Activated naive CD4-positive, alpha-beta T cell treated with anti-CD3 and anti-CD28 coated beads, Interleukin-2, amount 50 U/mL, for 72 hours (primary cell): ENCODE measurements around the gene MBNL2. TPM values are rescaled to one million over a fixed set of nuclear protein-coding genes. Genes with fewer than 3 reads are reported as not detected.

Experiments used
- ATAC-seq, 2 donors: fragments of 150-1000 bp; cut with Tn5 transposase; 2 replicates each; pipeline ENCODE4 v1.10.0; 2021; ENCODE audit warnings: mild to moderate bottlenecking in 2 of 2, moderate library complexity in 2 of 2
- DNase-seq, 2 donors: peaks; one replicate each; pipeline ENCODE4 v3.0.0; 2021 to 2022; ENCODE audit warnings: low spot score in 2 of 2
- H3K27ac Mint-ChIP-seq, 2 donors: one replicate each; pipeline ENCODE4 v1.8.0; 2022; ENCODE audit warnings: mild to moderate bottlenecking in 2 of 2, mixed read lengths in 2 of 2
- H3K36me3 Mint-ChIP-seq, 2 donors: one replicate each; pipeline ENCODE4 v1.8.0; 2022; ENCODE audit warnings: mixed read lengths in 2 of 2
- H3K9me3 Mint-ChIP-seq, 2 donors: one replicate each; pipeline ENCODE4 v1.8.0; 2022; ENCODE audit warnings: mixed read lengths in 2 of 2
- total RNA-seq, 2 donors: library from RNA; stranded (reverse); gene quantifications; one replicate each; pipeline ENCODE4 v1.2.3, GENCODE V29; 2022

The MBNL2 gene
- total RNA-seq, 2 donors from 2014 or later: 15.2 to 22.7 TPM

DNA sequence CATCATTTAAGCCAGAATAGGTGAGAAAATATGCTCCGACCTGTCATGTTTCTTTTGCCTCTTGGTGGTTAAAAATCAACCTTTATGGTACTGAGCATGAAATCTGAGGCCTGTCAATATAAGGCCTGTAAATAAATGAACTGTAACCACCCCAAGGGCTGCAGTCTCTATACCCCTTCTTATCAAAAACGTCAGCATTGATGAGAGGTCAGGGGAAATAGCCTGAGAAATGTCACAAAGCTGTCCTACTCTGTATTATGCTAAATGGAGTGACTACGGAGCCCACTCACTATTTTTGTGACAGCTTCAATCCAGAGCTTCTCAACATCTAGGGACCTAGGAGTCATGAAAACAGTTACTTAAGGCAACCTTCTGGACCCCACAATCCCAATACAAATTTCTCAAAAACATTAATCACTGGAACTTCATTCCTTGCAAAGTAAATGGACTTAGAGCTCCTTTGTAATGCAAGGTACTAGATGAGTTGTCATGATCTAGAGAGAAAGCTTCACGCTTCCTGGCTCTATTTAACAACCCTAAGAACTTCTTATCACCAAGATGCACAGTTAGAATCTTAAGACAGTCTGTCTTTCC is 209.1 kb downstream of the MBNL2 start:
- DNase-seq (no peak), ATAC-seq (no peak)
- Mint-ChIP-seq H3K9me3 (no peaks in the 10 kb centered on the region), H3K27ac (no peak overlapping the region), H3K36me3 (peaks cover 0 to 12% of the 10 kb centered on the region in 2 donors)

DNA sequence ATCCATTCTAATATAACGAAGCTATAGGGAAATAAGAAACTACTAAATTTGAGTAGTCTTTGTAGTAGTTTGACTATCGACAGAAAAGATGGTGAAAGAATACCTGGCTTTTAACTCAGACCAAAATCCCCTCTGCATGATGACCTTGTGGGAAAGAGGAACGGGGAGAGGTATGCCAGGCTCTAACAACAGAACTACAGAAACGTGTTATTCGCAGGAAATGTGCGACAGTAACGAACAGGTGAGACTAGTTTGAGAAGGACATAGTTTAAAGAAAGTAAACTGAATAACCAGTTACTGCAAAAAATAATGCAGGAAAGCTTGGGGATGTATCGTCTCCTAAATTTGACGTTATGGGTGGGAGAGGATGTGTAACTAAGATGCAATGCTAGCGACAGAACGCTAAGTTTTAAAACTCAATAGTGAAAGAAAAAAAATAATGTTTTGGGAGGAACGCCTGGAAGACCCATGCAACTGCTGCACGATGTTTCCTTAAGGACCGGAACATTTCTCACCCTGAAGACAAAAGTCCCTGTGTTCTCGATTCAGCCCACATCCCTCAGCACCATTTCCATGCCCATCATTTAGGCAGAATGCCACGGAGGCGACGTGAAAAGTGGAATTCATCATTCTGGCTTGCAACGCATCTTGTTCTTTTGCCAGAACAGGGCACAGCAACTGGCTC is 210.2 kb downstream of the MBNL2 start:
- ATAC-seq (no peak), DNase-seq (no peak)
- no peaks in the 10 kb centered on the region for H3K9me3 Mint-ChIP-seq
- peak overlapping the region; percentile 92 to 100 for H3K27ac Mint-ChIP-seq
- peaks cover 0 to 12% of the 10 kb centered on the region in 2 donors for H3K36me3 Mint-ChIP-seq

DNA sequence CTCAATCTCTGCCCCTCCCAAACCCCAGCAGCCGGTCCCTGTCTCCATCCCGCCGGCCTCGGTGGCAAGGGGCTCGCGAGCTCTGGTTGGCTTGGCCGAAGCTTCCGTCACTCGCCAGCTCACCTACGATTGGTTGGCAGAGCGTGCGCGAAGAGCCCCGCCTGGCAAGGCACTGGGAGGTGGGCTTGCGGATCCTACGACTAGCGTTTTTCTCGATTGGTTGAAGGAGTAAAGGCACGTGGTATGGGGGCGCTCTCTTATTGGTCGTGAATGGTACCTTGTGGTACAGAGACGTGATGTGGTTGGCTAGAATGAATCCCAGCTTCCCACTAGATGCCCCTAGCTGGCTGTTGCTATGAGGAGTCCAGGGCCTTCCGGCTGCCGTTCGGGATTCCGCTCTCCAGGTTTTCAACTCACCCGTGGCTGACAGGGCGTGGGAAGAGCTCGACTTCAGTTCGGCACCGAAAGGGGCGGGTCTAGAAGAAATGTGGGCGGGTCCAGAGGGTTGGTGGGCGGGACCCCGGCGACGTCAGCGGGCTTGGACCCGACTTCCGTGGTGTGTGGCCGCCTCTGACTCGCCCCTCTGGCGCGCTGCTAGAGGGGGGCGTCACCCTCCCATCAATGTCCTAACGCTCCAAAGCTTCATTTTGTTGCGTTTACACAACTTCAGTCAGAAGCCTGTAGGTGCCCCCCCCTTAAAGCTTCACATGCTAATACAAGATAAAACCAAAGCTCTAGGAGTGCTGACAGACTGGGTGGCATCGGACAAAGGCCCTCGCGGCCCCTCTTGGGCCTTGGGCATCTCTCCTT is 211.0 kb downstream of the MBNL2 start:
- Mint-ChIP-seq H3K36me3 (peaks cover 0 to 12% of the 10 kb centered on the region in 2 donors), H3K9me3 (no peaks in the 10 kb centered on the region), H3K27ac (peak overlapping the region; percentile 92 to 100)
- DNase-seq (peak; percentile 98), ATAC-seq (peak; percentile 85 to 87)

DNA sequence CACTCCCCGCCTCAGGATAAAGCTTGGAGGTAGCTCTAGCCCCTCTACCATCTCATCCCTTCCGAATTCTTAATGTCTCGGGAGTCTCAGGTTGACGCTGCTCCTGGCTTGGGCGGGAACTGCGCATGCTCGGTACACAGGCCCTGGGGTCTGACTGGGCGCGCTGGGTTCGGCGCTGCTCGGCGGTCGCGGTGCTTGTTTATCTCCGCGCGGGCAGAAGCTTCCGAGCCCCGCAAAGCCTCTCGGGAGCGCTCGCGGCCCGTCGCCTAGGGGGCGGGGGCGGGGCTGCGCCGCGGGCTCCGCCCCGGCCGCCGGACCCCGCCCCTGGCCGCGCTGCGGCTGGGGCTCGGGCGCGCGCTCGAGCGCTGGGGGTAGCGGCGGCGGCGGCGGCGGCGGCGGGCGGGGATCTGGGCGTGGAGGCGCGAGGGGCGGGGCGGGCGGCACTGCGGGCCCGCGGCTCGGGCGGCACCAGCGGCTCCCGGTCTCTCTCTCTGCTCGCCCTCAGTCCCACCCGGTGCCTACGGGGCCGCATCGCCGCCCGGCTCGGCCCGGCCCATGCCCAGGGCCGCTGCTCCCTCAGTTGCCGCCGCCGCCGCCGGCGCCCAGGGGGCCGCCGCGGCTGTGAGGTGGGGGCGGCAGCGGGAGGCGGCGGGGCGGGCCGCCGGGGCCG is 211.7 kb downstream of the MBNL2 start, which contains the start of gene RAP2A:
Gene RAP2A, plus strand, starts transcription at position 443 of the 670 bp plus-strand sequence. CDS start 302 bp downstream, outside the sequence.
- peaks cover 0 to 12% of the 10 kb centered on the region in 2 donors for H3K36me3 Mint-ChIP-seq
- H3K9me3 Mint-ChIP-seq: no peaks in the 10 kb centered on the region
- DNase-seq (peak; percentile 81 to 89), ATAC-seq (peak; percentile 54 to 69)
- peak within 1 kb of the TSS; percentile 92 to 100 for H3K27ac Mint-ChIP-seq

DNA sequence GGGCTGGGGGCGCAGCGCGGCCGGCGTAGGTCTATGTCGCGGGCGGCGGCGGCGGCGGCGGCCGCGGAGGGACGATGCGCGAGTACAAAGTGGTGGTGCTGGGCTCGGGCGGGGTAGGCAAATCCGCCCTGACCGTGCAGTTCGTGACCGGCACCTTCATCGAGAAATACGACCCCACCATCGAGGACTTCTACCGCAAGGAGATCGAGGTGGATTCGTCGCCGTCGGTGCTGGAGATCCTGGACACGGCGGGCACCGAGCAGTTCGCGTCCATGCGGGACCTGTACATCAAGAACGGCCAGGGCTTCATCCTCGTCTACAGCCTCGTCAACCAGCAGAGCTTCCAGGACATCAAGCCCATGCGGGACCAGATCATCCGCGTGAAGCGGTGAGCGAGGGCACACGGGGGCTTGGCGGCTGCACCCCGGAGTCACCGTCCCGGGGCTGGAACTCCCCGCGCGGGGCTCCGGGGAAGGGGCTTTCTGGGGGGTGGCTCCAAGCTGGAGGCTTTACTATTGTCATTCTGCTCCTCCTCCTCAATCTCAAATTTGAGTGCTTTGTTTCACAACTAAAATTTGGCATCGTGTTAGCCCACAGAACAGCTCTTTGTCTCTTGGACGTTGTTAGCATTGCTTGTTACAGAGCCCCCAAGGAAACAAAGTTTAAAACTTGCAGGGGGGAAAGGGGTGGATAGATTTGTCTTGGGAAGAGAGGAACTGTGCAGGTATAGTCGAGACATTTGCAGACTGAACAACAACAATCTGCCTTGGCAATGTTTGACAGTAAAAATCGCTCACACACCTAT is 212.5 kb downstream of the MBNL2 start:
- no peaks in the 10 kb centered on the region for H3K9me3 Mint-ChIP-seq
- ATAC-seq (no peak), DNase-seq (peak; percentile 42 to 58)
- peak overlapping the region; percentile 61 to 92 for H3K27ac Mint-ChIP-seq
- peaks cover 0 to 12% of the 10 kb centered on the region in 2 donors for H3K36me3 Mint-ChIP-seq

DNA sequence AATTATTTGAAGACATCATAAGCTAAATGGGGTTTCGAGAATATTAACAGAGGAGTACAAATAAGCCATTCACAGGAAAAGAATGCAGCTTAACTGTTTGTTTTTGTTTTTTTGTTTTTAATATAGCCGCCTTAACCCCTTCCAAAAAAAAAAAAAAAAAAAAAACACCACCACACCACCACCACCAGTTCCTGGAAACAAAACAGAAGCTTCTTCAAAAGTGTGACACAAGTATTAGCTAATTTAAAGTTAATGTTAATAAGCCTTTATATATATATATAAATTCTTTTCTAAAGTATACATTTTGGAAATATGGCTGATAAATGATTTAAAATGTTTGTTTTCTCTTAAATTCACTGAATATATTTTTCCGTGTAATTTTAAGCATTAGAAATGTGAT is 213.2 kb downstream of the MBNL2 start:
- no peak for ATAC-seq
- no peak for DNase-seq
- H3K9me3 Mint-ChIP-seq: no peaks in the 10 kb centered on the region
- H3K27ac Mint-ChIP-seq: peak overlapping the region; percentile 61 to 92
- peaks cover 0 to 12% of the 10 kb centered on the region in 2 donors for H3K36me3 Mint-ChIP-seq

DNA sequence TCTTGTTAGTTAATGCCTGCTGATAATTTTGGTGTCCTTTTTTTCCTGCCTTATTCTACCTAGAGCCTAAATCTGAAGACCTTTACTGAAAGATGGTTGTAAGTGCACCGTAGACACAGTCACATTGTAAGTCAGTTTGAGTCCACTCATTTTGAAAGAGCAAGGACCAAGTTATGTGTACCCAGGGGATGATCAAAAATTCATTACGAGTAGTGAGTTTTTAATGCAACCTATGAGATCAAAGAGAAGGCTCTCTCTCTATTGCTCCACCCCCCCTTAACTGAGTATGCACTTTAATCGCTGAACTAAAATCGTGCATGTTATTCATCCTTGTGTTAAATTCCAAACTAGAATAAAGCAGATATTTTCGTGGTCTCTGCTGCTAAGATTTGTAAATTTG is 213.7 kb downstream of the MBNL2 start:
- Mint-ChIP-seq H3K9me3 (no peaks in the 10 kb centered on the region), H3K36me3 (peaks cover 0 to 12% of the 10 kb centered on the region in 2 donors), H3K27ac (peak overlapping the region in 1 of 2 donors; percentile 18)
- DNase-seq (no peak), ATAC-seq (no peak)

DNA sequence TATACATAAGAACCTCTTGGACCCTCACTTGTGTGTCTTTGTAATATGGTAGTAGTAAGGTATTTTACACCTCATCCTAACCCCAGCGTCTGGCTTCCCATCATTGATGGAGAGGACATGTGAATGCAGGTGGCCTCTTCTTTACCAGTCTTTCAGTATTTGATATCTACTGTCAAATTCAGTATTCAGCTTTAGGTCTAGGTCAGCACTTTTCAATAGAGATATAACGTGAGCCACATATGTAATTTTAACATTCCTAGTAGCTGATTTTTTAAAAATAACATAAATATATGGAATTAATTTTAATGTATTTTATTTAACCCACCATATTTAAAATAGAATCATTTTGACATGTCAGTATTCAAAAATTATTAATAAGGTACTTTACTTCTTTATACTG is 214.7 kb downstream of the MBNL2 start:
- Mint-ChIP-seq H3K27ac (no peak overlapping the region), H3K9me3 (no peaks in the 10 kb centered on the region), H3K36me3 (peaks cover 0 to 12% of the 10 kb centered on the region in 2 donors)
- no peak for DNase-seq
- no peak for ATAC-seq

DNA sequence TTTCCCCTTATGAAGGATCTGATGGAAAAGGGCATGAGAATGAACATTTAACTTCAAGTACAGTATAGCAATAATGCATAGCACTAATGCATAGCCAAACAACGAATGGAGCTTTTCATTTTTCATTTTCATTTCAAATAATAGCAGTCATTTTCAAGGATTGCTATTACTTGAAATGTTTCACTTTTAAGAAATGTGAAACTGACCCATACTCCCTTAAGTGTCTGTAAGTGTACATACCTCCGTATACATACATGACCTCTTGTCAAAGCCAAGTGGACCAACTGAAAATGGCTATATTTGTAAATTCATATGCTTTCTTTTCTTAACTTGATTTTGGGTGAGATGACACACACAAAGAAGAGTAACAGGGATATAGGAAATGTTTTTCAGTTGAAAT is 215.6 kb downstream of the MBNL2 start:
- no peak for ATAC-seq
- H3K36me3 Mint-ChIP-seq: peaks cover 0 to 6% of the 10 kb centered on the region in 2 donors
- no peak overlapping the region for H3K27ac Mint-ChIP-seq
- H3K9me3 Mint-ChIP-seq: no peaks in the 10 kb centered on the region
- no peak for DNase-seq

DNA sequence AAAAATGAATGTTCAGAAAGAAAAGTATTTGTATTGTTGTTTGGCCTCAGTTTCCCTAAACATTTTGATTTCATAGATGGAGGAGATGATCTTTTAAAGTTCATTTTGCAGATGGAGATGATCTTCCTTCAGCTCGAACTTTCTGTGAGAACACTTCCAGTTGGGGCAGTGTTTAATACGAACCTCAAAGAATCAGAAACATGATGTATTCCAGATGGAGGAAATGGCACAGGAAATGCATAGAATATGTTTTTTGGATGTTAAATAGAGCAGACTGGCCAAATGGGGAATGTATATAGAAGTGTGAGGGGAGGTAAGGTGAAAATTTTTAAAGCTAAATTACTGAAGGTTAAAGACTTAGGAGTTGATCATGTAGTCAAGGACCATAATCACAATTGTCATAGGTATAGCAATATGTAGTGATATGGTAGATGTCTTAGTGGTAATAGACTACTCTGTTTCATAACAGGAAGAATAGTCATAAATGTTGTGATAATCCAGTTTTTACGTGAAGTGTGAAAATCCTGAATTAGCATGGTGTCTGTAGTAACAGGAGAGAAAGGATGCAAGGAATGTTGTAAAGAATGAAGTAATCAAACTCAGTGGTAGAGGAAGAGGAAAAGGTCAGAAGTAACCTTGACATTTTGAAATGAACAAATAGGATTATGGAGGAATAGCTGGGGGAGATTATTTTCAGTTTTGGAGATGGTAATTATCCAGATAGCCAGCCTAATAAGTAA is 216.9 kb downstream of the MBNL2 start:
- Mint-ChIP-seq H3K27ac (no peak overlapping the region), H3K36me3 (peaks cover 0 to 4% of the 10 kb centered on the region in 2 donors), H3K9me3 (no peaks in the 10 kb centered on the region)
- no peak for DNase-seq
- no peak for ATAC-seq

DNA sequence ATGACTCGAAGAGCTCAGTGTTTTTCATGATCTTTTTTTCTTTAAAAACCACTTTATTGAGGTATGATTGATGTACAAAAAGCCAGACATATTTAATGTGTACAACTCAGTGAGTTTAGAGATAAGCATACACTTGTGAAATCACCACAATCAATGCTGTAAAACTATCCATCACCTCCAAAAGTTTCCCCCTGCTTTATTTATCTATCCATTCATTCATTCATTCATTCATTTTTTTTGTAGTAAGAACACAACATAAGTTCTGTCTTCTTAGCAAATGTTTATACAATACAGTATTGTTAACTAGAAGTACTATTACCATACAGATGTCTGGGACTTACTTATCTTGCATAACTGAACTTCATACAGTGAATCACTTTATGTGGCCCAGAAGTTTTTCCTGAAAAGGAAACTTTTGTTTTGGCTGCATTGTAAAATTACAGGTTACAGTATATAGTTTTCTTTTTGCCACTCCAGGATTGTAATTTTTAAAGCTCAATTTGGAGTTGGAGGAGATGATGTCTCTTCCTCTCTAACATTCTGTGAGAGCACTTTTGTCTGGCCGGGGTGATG is 218.6 kb downstream of the MBNL2 start:
- H3K9me3 Mint-ChIP-seq: no peaks in the 10 kb centered on the region

DNA sequence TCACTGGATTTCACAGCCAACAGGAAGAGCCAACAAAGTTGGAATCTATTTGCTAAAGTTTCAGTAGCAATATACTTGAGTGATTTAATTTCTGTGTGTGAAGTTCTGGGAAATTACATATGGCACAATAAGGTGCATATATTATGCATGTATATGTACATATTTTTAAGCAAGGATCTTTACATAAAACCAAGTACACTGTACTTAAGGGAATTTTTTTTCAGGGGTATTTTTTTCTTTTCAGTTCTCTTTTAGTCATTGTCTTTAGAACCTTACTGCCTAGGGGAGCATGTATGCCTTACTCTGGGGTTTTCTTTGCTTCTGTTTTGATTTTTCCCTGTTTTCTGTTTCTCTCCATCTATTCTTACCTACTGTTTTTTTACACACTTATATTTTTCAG is 219.2 kb downstream of the MBNL2 start:
- no peak overlapping the region for H3K27ac Mint-ChIP-seq
- no peaks in the 10 kb centered on the region for H3K9me3 Mint-ChIP-seq
- no peaks in the 10 kb centered on the region for H3K36me3 Mint-ChIP-seq
- ATAC-seq: no peak
- DNase-seq: no peak

More for the DNA sequence above, 218.6 kb downstream of the MBNL2 start:
- H3K36me3 Mint-ChIP-seq: no peaks in the 10 kb centered on the region
- no peak overlapping the region for H3K27ac Mint-ChIP-seq
- no peak for ATAC-seq
- DNase-seq: no peak
